Measurements from ENCODE around the gene CTAG1B.
"Not testable (repeated sequence)": the region's sequence is repeated elsewhere in the genome, so short reads cannot be mapped to it uniquely, and the experiment has no call there.

The CTAG1B gene

DNA sequence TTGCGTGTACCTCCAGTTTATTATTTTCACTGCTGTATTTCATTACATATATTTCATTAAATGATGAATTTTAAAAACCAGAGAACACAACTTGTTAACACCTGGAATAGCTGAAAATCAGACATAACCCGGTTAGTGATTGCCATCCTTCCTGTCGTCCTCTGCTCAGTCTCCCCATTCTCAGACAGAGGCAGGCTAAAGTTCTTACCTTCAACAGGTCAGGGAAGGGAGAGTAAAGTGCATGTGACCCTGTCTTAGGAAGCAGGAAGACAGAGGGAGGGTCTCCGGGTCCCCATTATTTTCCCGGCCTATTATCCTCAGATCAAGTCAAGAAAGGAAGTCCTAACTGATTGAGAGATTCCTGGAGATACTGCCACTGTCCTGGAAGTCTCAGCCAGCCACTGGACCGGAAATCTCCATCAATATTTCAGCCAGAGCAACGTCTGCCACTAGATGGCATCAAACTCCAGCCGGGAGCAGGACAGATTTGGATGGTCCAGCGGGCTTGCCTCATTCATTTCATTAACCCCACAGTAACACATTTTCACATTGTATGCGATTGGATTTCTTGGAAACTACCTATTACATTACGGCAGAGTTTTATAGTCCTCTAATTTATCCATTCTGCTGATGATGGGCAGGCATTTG lies 1.8 kb upstream of the CTAG1B start:
- DNase-seq, result not testable (repeated sequence)

- DNase-seq, result not testable (repeated sequence)
These were observed 5.5 kb downstream of the CTAG1B start for GRCh38 chrX:154613586-154613985.

DNA sequence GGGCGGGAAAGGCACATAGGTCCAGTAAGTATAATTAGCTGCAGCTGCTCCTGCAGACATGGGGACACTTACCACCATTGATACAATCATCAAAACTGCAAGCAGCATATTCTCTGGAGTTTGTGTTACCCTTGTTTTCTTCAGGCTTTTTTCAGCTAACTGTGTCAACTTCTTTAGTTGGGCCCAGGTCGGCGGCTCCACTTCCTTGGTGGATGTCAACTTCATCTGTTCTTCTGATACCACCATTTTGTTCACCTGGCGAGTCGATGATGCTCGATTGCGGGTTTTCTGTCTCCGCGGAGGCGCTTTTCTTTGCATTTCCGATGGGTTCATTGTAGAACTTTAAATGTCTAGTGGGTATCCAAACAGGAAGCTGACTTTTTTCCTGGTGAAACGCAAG lies 7.9 kb downstream of the CTAG1B start:
- not testable (repeated sequence) for DNase-seq

- DNase-seq, result not testable (repeated sequence)
These were observed 10.3 kb downstream of the CTAG1B start for GRCh38 chrX:154608823-154609222.

DNA sequence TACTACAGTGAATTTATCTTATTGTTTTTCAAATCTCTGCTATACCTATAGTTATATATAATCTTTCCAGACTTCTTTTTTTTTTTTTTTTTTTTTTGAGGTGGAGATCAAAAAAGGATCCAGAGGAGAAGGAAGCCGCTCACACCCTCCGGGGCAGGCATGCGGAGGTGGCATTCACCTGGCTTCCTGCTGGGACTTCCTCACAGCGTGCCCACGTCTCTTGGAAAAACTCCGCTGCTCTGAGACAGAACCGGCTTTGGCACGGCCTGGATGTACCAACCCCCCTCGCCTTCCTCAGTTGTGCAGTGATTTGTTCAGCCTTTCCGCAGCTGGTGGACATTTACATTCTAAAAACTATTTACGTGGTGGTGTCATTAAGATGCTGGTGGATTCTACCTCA lies 11.1 kb downstream of the CTAG1B start:
- not testable (repeated sequence) for DNase-seq

GRCh38 chrX:154607370-154607769 lies 11.7 kb downstream of the CTAG1B start:
- no peak for DNase-seq

- DNase-seq, result no peak
These were observed 13.5 kb downstream of the CTAG1B start for GRCh38 chrX:154605566-154605965.

GRCh38 chrX:154603438-154604430 lies 15.3 kb downstream of the CTAG1B start:
- no peak for DNase-seq

- DNase-seq, result no peak
These were observed 16.2 kb downstream of the CTAG1B start for GRCh38 chrX:154602766-154603437.

DNA sequence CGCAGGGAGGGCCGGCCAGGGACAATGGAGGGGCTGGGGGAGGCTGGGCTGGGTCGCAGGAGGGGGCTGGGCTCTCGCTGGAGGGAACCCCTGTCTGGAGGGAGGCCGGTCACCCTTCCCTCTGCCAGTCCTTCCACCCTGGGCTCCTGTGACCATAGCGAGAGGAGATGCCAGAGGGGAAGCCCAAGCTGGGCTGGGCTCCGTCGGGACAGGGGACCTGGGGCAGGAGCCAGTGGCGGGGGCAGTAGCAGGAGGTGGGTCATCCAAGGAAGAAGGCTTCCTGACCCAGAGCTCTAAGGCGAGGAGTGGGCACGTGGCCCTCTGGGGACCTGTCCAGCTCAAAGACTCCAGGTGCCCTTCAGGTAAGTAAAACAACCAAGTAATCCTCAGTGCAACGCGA lies 16.9 kb downstream of the CTAG1B start:
- no peak for DNase-seq

DNA sequence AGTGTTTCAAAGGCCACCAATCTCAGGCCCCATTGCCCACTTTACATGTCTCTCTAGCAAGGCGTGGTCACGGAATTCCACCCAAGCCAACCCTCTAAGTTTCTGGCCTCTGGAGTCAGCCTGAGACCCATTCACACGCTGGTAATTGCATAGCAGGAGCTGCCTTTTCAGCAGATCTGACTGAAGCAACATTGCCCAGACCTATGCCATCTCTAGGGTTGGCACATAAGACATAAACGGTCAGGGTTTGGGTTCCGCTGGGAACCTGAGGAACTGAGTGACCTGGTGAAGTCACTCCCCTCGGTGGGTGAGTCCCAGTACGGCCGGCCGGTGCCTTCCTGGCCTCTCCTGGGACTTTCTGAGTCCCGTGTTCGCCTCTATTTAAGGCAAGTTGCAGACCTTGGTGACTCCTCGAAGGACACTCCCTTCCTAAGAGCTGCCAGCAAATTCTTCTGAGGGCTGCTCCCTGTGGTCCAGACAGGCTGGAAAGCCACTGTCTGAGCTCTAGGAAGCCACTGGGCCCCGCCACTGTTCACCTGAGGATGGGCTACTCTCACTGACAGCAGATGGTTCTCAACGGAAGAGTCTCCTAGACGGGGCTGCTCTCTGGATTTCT lies 18.2 kb downstream of the CTAG1B start:
- no peak for DNase-seq

DNA sequence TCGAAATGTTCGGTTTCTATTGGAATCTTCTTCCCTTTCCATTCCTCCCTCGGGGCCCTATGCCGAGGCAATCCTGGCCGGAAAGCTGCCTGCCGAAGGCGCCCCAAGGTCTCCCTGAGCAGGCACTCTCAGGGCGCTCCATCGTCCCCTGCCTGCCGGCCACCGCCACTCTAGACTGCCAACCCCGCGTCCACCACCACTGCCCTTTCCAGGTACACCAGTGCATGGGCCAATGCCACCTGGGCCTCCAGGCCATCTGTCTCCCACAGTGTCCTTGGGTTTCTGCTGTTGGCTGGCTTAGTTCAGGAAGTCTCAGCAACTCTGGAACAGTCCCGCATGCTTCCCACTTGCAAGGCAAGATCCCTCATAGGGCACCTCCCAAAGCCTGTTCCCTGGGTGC lies 19.6 kb downstream of the CTAG1B start:
- DNase-seq, result no peak

DNA sequence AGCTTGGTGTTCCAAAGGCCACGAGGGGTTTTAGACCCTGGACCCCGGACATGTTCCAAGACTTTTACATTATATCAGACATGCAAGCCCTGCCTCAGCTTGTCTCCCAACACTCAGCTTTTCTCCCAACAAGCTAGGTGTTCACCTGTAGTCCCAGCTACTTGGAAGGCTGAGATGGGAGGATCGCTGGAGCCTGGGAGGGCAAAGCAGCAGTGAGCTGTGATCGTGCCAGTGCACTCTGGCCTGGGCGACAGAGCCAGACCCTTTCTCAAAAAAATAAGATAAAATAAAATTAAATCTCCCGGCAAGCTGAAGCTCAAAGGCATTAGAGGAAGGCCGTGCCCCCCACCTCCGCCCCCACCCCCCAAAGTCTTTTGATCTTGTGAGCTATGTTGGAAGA lies 20.4 kb downstream of the CTAG1B start:
- DNase-seq, result no peak

DNA sequence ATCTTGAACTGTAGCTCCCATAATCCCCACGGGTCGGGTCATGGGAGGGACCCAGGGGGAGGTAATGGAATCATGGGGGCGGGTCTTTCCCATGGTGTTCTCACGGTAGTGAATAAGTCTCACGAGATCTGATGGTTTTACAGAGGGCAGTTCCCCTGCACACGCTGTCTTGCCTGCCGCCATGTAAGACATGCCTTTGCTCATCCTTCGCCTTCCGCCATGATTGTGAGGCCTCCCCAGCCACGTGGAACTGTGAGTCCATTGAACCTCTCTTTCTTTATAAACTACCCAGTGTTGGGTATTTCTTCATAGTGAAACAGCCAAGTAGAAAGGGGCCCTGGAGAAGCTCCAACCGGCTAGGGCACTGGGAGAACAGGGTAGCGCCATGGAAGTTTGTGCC lies 21.9 kb downstream of the CTAG1B start:
- no peak for DNase-seq

DNA sequence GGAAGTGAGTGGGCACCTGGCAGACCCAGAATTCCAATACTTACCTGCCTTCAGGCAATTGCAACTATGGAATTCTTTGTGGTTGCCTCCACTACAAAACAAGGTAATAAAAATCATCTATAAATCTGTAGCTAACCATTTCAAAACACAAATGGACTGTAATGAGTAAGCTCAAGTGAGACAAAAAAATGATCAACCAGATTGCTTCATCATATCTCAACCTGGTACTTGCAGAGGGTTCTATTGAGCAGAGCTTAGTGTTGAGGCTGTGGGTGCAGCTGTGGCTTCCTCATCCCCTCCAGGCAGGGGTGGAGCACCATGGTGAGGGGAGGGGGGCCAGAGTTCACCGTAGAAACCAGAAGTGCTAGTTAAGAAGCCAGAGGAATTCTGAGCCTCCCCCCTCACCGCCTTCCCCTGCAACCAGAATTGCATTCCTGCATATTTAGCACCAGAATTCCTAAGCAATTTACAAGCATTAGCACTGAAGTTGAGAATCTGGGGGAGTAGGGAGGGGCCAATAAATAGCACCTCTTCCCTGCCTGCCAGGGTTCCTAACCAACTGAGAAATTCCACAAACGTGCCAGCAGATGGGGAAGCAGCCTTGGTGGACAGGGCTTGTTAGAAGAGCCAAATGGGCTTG lies 22.7 kb downstream of the CTAG1B start:
- no peak for DNase-seq

DNA sequence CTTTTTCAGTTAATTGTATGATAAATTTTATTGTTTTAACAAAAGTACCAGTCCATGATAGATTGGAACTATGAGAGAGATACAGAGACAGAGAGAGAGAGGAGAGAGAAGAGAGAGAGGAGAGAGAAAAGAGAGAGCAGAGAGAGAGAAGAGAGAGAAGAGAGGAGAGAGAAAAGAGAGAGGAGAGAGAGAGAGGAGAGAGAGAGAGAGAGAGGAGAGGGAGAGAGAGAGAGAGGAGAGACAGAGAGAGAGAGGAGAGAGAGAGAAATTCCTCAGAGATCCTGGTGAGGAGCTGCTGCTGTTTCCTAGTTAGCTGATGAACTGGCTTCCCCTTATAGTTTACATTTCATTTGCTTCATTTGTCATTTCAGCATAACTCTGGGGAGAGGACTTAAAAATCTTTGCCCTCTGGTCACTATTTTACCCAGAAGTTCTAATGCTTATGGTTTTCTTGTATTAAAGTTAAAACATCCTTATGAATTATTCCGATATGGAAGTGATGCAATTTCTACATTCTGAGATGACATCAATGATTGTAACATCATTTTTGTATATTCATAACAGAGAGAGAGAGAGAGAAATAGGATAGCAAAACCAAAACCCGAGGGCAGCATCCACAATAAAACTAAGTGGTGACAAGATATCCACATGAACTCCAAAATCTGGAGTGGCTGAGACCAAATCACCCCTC lies 23.4 kb downstream of the CTAG1B start:
- no peak for DNase-seq

- no peak for DNase-seq
These were observed 24.6 kb downstream of the CTAG1B start for GRCh38 chrX:154594491-154594890.

DNA sequence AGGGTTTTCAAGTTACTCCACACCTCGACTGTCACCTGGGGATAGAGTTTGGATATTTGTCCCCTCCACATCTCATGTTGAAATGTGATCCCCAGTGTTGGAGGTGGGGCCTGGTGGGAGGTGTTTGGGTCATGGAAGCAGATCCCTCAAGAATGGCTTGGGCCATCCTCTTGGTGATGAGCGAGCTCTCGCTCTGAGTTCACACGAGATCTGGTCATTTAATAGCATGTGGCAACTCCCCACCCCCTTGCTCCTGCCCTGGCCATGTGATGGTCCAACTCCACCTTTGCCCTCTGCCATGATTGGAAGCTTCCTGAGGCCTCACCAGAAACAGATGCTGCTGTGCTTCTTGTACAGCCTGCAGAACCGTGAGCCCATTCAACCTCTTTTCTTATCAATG lies 25.9 kb downstream of the CTAG1B start:
- DNase-seq, result no peak

GRCh38 chrX:154592505-154592904 lies 26.6 kb downstream of the CTAG1B start:
- no peak for DNase-seq

- DNase-seq, result not testable (repeated sequence)
These were observed 28.7 kb downstream of the CTAG1B start for GRCh38 chrX:154590415-154590814.

- not testable (repeated sequence) for DNase-seq
These were observed 34.4 kb downstream of the CTAG1B start, which contains the start of gene CTAG1A for GRCh38 chrX:154584585-154585183. TSS of gene CTAG1A (plus strand) at chrX:154585133. CDS start at chrX:154585207, 74 bp downstream.
